MV-4-11 (cell line): ENCODE data around the gene GGCX.
A peak's percentile ranks its signal among the peaks of the same experiment; 100 is the strongest.

ENCODE experiments used
- DNase-seq: peaks from one replicate; lab custom pipeline; 2025; lab: John Stamatoyannopoulos, UW

GGCX gene

DNA sequence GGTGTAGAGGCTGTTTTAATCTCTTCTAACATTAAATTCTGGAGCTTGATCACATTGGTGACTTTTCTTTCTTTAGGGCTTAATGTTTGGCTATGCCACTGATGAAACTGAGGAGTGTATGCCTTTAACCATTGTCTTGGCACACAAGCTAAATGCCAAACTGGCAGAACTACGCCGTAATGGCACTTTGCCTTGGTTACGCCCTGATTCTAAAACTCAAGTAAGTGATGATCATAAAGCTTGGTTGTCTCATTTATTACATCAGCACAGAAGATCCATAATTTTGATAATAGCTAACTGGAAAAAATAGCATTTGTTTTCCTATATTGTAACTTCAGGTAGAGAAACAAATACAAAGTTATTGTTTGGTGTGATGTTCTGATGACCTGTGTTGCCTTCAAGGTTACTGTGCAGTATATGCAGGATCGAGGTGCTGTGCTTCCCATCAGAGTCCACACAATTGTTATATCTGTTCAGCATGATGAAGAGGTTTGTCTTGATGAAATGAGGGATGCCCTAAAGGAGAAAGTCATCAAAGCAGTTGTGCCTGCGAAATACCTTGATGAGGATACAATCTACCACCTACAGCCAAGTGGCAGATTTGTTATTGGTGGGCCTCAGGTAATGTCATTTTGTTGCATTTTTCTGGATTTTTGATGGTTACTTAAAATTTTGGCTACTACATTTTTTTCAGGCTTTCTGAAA lies 19.4 kb downstream of the GGCX start:
- no peak for DNase-seq

DNA sequence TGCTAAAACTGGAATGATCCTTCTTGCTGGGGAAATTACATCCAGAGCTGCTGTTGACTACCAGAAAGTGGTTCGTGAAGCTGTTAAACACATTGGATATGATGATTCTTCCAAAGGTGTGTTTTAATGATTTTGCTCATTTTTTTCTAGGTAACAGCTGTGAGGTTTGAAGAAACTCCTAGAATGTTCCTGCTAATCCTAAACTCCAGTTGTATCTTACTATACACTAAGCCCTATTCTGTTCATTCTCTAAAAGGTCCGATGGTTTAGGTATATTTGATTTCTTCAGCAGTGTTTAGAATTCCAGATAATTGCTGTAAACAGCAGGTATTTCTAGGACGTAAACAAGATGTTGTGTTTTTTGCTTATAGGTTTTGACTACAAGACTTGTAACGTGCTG lies 20.0 kb downstream of the GGCX start:
- DNase-seq: no peak

DNA sequence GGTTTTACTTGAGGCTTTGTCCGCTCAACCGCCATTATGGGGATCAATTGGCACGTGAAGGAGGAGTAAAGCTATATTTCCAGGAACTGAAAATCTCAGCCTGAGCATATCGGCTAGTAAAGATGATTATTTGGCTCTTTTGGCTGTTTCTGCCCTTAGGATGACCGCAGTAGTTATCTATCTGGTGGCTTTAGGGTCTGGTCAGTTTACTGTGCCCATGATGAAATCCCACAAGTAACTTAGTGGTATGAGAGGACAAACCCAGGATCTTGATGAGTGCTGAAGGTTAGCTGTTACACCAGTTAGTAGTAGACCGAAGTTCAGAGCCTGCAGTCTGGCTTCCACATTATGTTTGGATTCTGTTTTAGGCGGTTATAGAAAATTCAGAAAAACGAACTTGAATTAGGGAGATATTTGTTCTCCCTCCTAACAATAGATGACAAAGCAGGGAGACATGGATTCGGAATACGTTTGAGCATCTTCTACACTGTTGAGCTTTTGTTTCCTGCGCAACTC lies 21.1 kb downstream of the GGCX start:
- peak; percentile 36 for DNase-seq

DNA sequence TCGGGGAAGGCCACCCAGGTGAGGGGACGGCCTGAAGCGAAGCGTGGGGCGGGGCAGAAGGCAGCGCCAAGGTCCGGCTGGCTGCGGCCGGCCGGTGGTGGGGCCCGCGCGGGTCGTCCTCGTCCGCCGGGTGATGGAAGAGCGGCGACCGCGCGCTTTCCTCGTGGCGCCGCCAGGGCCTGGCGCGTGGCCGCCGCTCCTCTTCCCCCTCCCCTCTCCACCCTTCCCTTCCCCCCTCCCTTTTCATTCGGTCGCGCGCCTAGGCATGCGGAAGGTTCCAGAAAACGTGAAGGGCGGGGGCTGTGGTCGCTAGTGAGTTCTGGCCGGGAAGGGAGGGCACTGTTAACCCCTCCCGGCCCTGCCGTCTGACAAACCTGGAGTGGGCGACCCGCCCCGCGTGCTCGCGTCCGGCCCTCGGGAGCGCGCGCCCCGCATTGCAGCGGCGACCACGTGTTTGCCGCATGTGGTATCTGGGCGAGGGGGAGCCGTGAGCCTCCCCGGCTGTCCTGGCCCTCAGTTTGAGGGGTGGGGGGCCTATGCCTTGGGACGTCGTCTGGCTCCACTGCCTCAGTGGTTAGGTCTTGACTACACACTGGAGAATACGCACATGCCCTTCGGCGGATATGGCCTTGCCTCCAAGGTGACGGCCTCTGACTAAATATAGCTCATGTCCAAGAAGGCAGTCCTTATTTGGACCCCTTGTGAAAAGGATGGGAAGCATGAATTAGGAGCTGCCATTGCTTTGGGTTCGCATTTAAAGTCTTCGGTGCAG lies 21.7 kb downstream of the GGCX start:
- peak; percentile 60 for DNase-seq

DNA sequence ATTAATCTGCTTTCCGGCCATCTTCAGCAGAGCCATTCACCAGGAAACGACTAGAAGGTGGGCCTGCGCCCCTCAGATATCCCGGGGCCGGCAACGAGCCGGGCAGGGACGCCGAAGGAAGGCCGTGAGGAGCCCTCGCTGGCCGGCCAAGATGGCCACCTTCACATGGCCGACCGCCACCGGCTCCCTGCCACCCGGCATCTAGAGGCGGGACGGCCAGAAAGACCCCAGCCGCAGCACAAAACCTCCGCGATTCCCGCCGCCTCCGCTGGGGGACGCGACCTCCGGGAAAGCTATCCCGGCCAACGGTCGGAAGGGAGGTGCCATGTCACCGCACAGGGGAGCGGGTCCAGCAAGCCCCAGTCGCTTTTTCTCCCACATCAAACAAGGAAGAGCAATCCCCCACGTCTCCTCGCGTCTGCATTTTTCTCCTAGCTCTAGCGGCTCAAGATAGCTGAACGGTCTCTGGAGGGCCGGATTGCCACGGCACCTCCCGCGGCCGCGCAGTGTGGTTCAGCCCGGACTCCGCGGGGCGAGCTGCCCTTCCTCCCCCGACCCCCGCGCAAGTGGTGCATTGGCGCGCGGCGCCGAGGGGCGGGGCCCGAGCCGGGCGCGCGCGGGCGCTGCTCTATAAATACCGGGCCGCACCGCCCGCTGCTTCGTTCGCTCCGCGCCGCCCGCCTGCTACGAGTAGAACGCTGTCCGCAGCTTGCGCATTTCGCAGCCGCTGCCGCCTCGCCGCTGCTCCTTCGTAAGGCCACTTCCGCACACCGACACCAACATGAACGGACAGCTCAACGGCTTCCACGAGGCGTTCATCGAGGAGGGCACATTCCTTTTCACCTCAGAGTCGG lies 22.6 kb downstream of the GGCX start, which contains the start of gene MAT2A:
Gene MAT2A, plus strand, starts transcription at position 662 of the 854 bp plus-strand sequence. Its CDS starts 120 bp downstream, at position 782.
- peak; percentile 88 for DNase-seq

DNA sequence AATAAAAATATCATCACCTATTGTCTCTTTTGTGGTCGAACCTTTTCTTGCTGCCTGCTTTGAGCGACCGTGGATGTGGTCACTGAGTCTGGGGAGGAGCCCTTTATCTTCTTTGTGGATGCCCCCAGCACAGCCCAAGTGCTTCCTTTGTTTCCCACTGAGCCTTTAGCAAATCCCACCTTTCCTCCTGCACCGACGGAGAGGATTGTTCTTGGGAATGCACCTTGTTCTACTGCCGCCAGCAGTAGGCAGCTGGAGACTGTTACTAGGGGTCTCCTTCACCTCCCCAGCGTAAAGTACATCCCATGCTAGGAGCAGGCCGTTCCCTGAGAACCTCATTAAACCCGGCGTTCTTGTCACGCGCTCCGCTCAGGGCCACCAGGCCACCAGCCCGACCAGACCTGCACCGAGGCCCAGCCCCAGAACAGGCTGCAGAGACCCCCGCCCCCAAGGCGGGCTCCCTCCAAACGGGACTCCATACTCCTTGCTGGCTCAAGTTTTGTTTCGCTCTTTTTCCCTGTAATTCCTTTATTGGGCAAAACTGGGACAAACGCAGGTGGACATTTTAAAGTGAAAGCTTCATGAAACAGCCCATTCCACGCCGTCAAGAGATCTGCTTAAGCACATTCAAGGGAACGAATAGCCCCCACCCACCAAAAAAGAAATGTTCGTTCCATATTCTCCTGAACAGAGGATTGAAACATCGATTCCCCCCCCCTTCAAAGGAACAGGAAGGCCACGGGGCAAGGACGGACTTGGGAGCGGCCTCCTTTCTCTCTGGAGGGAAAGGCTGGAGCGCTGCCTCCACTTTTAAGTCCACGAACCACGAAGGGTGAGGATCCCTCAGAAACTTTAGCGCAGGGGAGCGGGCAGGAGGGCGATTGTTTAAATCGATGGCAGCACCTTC lies 23.4 kb downstream of the GGCX start:
- DNase-seq: peak; percentile 49

DNA sequence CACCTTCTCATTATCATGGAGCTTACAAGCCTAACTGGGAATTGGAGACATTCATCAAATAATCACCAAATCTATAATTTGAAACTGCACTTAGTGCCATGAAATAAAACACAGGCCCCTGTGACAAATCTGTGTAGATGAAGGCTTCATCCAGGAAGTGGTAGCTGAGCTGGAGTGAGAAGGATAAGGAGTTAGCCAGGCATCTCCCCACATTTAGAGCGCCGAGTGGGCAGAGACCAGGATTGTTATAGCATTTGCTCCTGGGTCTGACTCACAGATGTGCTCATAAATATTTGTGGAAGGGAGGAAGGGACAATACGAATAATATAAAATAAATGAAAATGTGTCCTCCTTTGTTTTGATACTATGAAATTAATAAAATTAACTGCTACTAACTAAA lies 24.8 kb downstream of the GGCX start:
- no peak for DNase-seq

DNA sequence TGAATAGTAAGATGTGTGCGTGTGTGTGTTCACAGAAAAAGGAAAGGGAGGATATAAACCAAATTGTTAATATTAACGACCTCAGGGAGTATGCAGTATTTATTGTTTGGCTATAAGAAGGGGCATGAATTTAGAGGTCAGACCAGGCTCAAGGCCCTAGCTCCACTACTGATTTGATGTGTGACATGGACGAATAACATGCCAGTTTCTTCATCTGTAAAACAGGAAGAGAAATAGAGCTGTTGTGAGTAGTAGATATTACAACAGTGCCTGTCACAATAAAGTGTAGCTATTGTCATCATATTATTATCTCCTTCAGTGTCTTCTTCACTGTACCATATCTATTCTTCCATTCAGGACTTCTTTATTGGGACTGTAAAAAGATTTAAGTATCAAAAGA lies 26.4 kb downstream of the GGCX start:
- peak; percentile 64 for DNase-seq

DNA sequence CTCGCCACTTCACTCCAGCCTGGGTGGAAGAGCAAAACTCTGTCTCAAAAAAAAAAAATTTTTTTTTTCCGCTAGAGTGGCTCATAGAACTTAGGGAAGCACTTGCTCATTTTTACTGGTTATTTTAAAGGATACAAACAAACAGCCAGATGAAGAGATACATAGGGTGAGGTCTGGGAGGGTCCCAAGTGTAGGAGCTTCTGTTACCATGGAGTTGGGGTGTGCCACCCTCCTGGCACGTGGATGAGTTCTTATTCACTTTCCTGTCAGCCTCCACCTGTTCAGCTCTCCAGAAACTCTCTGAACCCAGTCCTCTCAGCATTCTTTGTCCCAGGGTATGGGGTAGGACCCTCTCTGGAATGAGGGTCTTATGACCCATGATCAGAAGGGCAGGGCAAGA lies 27.2 kb downstream of the GGCX start:
- no peak for DNase-seq

DNA sequence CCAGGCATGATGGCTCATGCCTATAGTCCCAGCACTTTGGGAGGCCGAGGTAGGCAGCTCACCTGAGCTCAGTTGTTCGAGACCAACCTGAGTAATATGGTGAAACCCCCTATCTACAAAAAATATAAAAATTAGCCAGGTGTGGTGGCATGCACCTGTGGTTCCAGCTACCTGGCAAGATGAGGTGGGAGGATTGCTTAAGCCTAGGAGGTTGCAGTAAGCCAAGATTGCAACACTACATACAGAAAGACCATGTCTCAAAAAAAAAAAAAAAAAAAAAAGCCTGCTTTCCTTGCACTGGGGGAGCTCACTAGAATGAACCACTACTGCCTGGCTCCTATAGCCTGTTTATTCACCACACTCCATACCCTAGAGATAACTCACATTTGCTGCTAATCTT lies 29.7 kb downstream of the GGCX start:
- DNase-seq: no peak

DNA sequence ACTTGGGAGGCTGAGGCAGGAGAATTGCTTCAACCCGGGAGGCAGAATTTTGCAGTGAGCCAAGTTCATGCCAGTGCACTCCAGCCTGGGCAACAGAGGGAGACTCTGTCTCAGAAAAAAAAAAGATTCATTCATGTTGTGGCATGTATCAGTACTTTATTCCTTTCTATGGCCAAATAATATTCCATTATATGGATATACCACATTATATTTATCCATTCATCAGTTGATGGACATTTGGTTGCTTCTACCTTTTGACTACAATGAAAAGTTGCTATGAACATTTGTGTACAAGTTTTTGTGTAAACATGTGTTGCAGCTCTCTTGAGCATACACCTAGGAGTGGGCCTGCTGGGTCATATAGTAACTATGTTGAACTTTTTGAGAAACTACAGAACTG lies 31.5 kb downstream of the GGCX start:
- DNase-seq: no peak

DNA sequence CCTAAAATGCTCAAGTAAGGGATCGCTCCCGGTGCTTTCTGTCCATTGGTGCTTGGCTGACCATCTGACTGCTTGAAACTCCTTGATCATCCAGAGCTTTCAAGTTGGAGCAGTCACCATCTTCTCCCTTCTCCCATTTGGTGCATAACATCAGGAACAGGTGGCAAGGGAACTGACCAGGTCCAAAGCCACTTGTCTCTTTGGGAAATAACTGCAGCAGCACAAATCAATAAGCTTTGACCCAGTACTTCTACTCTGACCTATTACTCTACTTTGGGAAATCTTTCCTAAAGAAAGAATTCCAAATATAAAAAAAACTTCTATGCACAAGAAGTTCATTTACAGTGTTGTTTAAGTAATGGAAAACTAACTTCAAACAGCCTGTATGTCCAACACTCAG lies 32.9 kb downstream of the GGCX start:
- DNase-seq: no peak

DNA sequence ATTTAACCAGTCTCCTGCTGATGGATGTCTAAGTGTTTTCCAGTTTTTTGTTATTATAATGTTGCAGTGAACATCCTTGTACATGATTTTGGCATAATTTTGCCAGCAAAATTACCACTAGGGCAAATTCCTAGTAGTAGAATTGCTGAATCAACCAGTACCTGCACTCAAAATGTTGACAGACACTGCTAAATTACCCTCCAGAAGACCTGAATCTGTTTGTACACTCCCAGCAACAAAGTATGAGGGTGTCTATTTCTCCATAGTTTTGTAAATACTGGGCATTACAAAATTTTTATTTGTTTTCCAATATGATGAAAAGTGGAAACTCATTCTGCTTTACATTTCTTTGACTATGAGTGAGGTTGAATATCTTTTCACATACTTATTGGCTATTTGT lies 33.5 kb downstream of the GGCX start:
- no peak for DNase-seq

DNA sequence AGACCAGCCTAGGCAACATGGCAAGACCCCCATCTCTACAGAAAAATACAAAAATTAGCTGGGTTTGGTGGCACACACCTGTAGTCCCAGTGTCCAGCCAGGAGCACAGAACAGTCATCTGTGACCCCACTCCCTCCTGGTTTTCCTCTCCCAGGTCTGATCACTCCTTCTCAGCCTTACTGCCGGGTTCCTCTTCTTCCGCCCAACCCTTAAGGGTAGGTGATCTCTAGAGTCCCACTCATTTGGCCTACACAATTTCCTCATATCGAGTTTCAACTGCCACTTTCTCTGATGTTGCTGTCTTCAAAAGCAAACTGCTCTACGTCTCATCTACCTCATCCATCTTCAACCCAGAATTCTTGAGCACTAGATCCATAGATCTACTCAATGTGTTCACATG lies 35.7 kb downstream of the GGCX start:
- peak; percentile 26 for DNase-seq

DNA sequence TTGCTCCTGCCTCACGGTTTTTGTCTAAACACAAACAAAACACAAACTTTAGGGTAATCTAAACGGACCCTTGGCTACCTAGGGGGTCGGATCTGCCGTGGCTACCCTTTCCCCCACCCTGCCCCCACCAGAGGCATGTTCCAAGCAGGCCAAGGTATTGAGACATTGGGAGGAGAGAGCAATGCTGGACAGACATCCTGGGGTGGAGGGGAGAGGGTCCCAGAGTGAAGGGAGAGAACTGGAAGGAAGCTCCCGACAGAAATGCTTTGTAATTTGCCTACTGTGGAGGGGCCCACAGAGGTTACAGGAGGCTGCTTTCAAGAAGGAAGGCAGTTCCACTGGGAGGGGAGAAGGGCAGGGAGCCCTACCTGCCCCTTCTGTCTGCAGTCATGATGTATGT lies 36.3 kb downstream of the GGCX start:
- no peak for DNase-seq

DNA sequence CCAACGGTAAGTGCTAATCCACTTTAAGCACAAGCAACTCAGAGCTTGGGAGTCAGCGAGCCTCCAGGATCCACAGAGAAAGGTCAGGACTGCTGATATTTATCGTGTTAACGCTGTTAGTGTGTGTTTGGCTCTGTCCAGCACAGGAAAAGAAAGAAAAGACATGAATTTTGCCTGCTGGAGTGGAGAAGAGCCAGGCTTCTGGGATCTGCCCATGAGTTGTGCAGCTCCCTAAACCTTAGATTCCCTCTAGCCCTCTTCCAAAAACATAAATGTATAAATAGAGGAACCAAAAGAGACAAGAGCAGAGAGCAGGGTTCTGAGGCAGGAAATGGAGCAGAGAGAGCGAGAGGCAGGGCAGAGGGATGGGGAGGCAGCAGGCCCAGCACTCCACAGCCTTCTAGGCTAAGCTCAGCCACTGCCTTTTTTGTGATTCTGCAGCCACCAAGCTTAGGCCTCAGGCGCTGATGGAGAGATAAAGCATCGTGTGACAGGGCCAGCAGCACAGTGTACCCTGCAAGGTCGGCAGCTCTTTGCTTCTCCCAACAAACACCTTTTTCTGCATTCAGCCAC lies 36.9 kb downstream of the GGCX start:
- peak; percentile 41 for DNase-seq

DNA sequence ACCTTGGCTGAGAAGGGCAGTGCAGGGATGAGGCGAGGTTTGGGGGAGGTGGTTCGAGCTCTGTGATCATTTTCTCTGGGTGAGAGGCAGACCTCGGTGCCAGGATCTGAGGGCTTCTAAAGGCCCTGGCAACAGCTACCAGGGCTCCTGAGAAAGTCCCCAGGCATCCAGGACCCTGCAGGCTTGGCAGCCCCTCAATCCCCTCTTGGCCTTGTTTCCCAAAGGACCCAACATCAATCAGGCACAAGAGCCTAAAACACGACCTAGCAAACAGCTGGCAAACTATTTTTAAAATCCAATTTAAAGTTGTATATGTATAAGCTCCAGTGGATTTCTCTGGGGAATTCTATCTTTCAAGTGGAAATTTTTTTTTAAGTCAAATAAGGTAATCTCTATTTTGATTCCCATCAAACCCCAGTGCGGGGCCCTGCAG lies 37.4 kb downstream of the GGCX start:
- no peak for DNase-seq

DNA sequence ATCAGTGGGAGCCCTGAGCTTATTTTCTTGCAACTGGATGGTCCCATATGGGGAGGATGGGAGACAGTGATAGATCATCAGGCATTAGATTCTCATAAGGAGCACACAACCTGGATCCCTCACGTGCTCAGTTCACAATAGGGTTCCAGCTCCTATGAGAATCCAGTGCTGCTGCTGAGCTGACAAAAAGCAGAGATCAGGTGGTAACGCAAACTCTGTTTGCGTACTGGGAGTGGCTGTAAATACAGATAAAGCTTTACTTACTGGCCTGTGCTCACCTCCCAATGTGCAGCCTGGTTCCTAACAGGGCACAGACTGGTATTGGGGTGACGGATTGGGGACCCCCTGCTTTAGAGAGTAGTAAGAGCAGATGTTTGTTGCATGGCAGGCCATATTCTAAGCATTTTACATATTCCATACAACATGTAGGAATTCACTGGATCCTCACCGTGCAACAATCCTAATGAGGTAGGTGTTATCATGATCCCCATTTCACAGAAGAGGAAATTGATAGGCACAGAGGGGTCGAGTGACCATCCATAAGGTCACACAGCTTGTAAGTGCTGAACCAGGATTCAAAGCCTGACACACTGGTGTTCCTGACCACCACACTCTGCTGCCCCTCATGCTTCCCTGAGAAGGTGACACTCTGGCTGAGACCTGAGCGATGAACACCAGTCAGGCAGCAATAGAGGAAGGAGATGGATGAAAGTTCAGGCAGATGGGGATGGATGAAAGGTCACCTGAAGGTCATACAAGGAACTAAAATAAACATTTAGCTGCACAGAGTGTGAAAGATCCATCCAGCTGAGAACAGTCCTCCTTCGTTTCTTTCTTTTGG lies 38.0 kb downstream of the GGCX start:
- DNase-seq: no peak

DNA sequence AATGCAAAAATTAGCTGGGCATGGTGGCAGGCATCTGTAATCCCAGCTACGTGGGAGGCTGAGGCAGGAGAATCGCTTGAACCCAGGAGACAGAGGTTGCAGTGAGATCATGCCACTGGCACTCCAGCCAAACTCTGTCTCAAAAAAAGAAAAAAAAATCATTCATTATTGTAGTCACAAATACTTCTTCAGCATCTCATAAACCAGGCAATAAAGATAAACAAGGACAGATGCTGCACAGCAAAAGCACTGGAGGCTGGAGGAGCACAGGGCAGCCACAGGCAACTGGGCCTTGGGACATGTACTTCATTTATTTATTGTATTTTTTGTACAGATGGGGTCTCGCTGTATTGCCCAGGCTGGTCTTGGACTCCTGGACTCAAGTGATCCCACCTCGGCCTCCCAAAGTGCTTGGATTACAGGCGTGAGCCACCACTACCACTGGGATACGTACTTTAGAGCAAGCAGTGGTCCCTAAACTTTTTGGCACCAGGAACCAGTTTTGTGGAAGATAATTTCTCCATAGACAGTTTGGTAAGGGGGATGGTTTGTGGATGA lies 39.1 kb downstream of the GGCX start:
- DNase-seq: no peak
